Measurements from ENCODE around the gene ANTKMT. TPM values are rescaled to one million over a fixed set of nuclear protein-coding genes. Genes with fewer than 3 reads are reported as not detected.

Gene ANTKMT
- polyA plus RNA-seq, 1 donor from 2014 or later = 73.4 TPM

DNA sequence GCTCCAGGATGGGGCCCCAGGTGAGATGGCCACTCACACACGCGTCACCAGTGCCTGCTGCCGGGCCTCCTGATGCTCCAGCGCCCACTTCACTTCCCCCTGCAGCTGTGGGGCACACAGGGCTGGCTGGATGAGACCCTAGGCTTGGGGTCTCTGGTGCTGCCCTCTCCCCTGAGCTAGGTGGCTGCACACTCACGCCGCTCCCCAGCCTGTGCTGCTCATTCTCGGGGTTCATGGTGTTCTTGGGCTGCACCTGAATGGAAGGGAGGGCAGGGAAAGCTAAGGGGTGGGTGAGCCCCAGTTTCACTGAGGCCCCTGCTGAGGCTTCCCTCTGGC lies 4.1 kb downstream of the ANTKMT start:
- Histone ChIP-seq H3K27ac (ENCODE audit: low read length) (no peak overlapping the region), H3K36me3 (ENCODE audit: insufficient read depth, low read length) (no peaks in the 10 kb centered on the region)

DNA sequence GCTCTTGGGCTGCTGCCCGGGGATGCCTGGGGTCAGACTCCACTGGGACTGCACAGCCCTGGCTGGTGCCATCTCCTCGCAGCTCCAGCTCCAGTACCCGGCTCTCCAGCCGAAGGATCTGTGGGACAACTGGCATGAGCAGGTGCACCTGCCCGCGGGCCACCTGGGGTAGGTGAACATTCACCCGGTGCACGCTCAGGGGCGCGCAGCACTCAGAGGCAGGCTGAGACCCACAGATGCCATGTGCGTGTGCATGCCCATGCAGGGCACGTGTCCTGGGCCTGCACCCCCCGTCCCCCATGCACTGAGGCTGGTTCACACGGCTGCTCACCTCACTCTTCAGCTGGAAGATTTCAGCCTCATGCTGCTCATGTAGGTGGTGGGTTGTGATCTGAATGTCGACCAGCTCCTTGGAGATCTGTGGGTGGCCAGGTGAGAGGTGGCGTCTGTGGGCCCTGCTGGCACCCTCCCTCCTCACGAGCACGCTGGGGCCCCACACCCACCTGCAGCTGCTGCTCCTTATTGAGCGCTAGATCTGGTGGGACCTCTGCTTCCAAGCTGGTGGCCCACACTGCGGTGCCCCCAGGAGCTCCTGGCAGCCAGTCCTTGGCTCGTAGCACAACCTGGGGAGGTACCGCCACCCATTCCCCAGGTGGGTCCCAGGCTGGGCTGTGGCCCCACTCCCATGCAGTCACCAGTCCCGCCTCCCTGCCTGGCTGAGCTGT lies 4.7 kb downstream of the ANTKMT start:
- Histone ChIP-seq H3K9ac (ENCODE audit: low read length) (no peak overlapping the region), H3K9me2 (ENCODE audit: insufficient read depth, low read length) (no peaks in the 10 kb centered on the region), H3K27ac (ENCODE audit: low read length) (no peak overlapping the region), H3K4me2 (ENCODE audit: low read length) (no peak overlapping the region), H3K9me3 (ENCODE audit: low read length) (no peaks in the 10 kb centered on the region), H3K36me3 (ENCODE audit: insufficient read depth, low read length) (no peaks in the 10 kb centered on the region), H3F3A (ENCODE audit: insufficient read depth, low read length, poor library complexity, severe bottlenecking) (no peaks in the 10 kb centered on the region), H3K79me2 (replicated peaks; ENCODE audit: insufficient read depth, low read length) (no peaks in the 10 kb centered on the region), H2AFZ (ENCODE audit: low read depth, low read length) (no peak overlapping the region), H3K27me3 (ENCODE audit: insufficient read depth, low read depth, low read length) (peaks cover 7% of the 10 kb centered on the region), H4K20me1 (ENCODE audit: insufficient read depth) (no peaks in the 10 kb centered on the region), H3K4me3 (ENCODE audit: low read length) (no peak overlapping the region)
- no peak for TF ChIP-seq POLR2AphosphoS5 (IDR thresholded peaks at IDR 0.05)
- no peak for TF ChIP-seq EZH2 (IDR thresholded peaks at IDR 0.05; ENCODE audit: borderline replicate concordance, insufficient read depth, low read length, poor library complexity, severe bottlenecking)
- no peak for TF ChIP-seq RAD21 (conservative IDR thresholded peaks at IDR 0.05)
- no peak for TF ChIP-seq SMC3 (conservative IDR thresholded peaks at IDR 0.05; ENCODE audit: poor library complexity)
- TF ChIP-seq, protein P1, sequence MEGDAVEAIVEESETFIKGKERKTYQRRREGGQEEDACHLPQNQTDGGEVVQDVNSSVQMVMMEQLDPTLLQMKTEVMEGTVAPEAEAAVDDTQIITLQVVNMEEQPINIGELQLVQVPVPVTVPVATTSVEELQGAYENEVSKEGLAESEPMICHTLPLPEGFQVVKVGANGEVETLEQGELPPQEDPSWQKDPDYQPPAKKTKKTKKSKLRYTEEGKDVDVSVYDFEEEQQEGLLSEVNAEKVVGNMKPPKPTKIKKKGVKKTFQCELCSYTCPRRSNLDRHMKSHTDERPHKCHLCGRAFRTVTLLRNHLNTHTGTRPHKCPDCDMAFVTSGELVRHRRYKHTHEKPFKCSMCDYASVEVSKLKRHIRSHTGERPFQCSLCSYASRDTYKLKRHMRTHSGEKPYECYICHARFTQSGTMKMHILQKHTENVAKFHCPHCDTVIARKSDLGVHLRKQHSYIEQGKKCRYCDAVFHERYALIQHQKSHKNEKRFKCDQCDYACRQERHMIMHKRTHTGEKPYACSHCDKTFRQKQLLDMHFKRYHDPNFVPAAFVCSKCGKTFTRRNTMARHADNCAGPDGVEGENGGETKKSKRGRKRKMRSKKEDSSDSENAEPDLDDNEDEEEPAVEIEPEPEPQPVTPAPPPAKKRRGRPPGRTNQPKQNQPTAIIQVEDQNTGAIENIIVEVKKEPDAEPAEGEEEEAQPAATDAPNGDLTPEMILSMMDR (IDR thresholded peaks at IDR 0.05; ENCODE audit: poor library complexity, severe bottlenecking) = no peak
- TF ChIP-seq MXI1 (conservative IDR thresholded peaks at IDR 0.05; ENCODE audit: poor library complexity, severe bottlenecking) = no peak
- no peak for TF ChIP-seq TAF1 (IDR thresholded peaks at IDR 0.05; ENCODE audit: low read depth)
- TF ChIP-seq EP300 (conservative IDR thresholded peaks at IDR 0.05; ENCODE audit: poor library complexity, severe bottlenecking) = no peak
- TF ChIP-seq, protein P2, sequence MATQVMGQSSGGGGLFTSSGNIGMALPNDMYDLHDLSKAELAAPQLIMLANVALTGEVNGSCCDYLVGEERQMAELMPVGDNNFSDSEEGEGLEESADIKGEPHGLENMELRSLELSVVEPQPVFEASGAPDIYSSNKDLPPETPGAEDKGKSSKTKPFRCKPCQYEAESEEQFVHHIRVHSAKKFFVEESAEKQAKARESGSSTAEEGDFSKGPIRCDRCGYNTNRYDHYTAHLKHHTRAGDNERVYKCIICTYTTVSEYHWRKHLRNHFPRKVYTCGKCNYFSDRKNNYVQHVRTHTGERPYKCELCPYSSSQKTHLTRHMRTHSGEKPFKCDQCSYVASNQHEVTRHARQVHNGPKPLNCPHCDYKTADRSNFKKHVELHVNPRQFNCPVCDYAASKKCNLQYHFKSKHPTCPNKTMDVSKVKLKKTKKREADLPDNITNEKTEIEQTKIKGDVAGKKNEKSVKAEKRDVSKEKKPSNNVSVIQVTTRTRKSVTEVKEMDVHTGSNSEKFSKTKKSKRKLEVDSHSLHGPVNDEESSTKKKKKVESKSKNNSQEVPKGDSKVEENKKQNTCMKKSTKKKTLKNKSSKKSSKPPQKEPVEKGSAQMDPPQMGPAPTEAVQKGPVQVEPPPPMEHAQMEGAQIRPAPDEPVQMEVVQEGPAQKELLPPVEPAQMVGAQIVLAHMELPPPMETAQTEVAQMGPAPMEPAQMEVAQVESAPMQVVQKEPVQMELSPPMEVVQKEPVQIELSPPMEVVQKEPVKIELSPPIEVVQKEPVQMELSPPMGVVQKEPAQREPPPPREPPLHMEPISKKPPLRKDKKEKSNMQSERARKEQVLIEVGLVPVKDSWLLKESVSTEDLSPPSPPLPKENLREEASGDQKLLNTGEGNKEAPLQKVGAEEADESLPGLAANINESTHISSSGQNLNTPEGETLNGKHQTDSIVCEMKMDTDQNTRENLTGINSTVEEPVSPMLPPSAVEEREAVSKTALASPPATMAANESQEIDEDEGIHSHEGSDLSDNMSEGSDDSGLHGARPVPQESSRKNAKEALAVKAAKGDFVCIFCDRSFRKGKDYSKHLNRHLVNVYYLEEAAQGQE (IDR thresholded peaks at IDR 0.05; ENCODE audit: borderline replicate concordance) = no peak

More for the DNA sequence above, 4.1 kb downstream of the ANTKMT start:
- H3K79me2 ChIP-seq (replicated peaks; ENCODE audit: insufficient read depth, low read length) = no peaks in the 10 kb centered on the region
- no peaks in the 10 kb centered on the region for H4K20me1 ChIP-seq (ENCODE audit: insufficient read depth)
- no peak overlapping the region for H3K9ac ChIP-seq (ENCODE audit: low read length)
- no peak overlapping the region for H3K4me3 ChIP-seq (ENCODE audit: low read length)
- H3K4me2 ChIP-seq (ENCODE audit: low read length) = no peak overlapping the region
- H3K9me2 ChIP-seq (ENCODE audit: insufficient read depth, low read length) = no peaks in the 10 kb centered on the region
- no peaks in the 10 kb centered on the region for H3K9me3 ChIP-seq (ENCODE audit: low read length)
- TF ChIP-seq SMC3 (conservative IDR thresholded peaks at IDR 0.05; ENCODE audit: poor library complexity) (no peak), MXI1 (conservative IDR thresholded peaks at IDR 0.05; ENCODE audit: poor library complexity, severe bottlenecking) (no peak), POLR2AphosphoS5 (IDR thresholded peaks at IDR 0.05) (no peak), TAF1 (IDR thresholded peaks at IDR 0.05; ENCODE audit: low read depth) (no peak), EP300 (conservative IDR thresholded peaks at IDR 0.05; ENCODE audit: poor library complexity, severe bottlenecking) (no peak), EZH2 (IDR thresholded peaks at IDR 0.05; ENCODE audit: borderline replicate concordance, insufficient read depth, low read length, poor library complexity, severe bottlenecking) (no peak), RAD21 (conservative IDR thresholded peaks at IDR 0.05) (no peak)
- TF ChIP-seq, protein P1 (IDR thresholded peaks at IDR 0.05; ENCODE audit: poor library complexity, severe bottlenecking) = no peak
- TF ChIP-seq, protein P2 (IDR thresholded peaks at IDR 0.05; ENCODE audit: borderline replicate concordance) = no peak
- no peak overlapping the region for H2AFZ ChIP-seq (ENCODE audit: low read depth, low read length)
- peaks cover 7% of the 10 kb centered on the region for H3K27me3 ChIP-seq (ENCODE audit: insufficient read depth, low read depth, low read length)
- H3F3A ChIP-seq (ENCODE audit: insufficient read depth, low read length, poor library complexity, severe bottlenecking) = no peaks in the 10 kb centered on the region
